GM12872 (cell line): ENCODE results near the gene FRMPD4.

Source experiments
- CTCF ChIP-seq: IDR thresholded peaks from 3 replicates; pipeline ENCODE4 v1.5.1; 2011; ENCODE audit warnings: low read depth, mild to moderate bottlenecking, low read length, moderate library complexity; ENCODE audit not compliant: insufficient read depth

Gene FRMPD4

GRCh38 chrX:12579311-12579710 lies 441.0 kb downstream of the FRMPD4 start:
- no peak for TF ChIP-seq CTCF

GRCh38 chrX:12580548-12580947 lies 442.3 kb downstream of the FRMPD4 start:
- no peak for TF ChIP-seq CTCF

GRCh38 chrX:12581546-12581945 lies 443.3 kb downstream of the FRMPD4 start:
- TF ChIP-seq CTCF: no peak

GRCh38 chrX:12582649-12583048 lies 444.4 kb downstream of the FRMPD4 start:
- no peak for TF ChIP-seq CTCF

GRCh38 chrX:12583543-12583942 lies 445.3 kb downstream of the FRMPD4 start:
- TF ChIP-seq CTCF: no peak

GRCh38 chrX:12595720-12596119 lies 457.4 kb downstream of the FRMPD4 start:
- no peak for TF ChIP-seq CTCF

GRCh38 chrX:12610079-12610478 lies 471.8 kb downstream of the FRMPD4 start:
- TF ChIP-seq CTCF: no peak

- no peak for TF ChIP-seq CTCF
These were observed 473.2 kb downstream of the FRMPD4 start for GRCh38 chrX:12611471-12611870.
